Stimulated activated CD8-positive, alpha-beta memory T cell treated with anti-CD3 and anti-CD28 coated beads, Interleukin-15, amount 100 ng/mL, for 4 hours (primary cell): ENCODE data around the gene PALLD.

Experiments used
- DNase-seq, 2 donors: peaks; one replicate each; pipeline ENCODE4 v3.0.0-alpha.2; 2020; ENCODE audit warnings: low read depth in 2 of 2

Gene PALLD

DNA sequence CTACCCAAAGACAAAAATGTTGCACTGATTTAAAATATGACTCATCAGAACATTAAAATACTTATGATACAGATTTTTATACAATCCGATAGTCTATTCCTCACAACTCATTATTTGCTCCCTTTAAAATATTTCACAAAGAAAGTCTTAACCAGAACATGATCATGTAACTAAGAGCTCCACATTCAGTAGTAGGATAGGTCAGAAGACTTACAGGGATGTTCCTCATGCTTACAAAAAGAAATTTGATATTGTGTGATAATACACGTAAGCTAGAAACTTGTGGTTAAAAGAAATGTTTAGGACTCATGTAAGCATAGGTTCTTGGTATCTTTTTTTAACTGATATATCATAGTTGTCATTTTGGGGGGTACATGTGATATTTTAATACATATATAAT lies 235.9 kb downstream of the PALLD start:
- no peak for DNase-seq

DNA sequence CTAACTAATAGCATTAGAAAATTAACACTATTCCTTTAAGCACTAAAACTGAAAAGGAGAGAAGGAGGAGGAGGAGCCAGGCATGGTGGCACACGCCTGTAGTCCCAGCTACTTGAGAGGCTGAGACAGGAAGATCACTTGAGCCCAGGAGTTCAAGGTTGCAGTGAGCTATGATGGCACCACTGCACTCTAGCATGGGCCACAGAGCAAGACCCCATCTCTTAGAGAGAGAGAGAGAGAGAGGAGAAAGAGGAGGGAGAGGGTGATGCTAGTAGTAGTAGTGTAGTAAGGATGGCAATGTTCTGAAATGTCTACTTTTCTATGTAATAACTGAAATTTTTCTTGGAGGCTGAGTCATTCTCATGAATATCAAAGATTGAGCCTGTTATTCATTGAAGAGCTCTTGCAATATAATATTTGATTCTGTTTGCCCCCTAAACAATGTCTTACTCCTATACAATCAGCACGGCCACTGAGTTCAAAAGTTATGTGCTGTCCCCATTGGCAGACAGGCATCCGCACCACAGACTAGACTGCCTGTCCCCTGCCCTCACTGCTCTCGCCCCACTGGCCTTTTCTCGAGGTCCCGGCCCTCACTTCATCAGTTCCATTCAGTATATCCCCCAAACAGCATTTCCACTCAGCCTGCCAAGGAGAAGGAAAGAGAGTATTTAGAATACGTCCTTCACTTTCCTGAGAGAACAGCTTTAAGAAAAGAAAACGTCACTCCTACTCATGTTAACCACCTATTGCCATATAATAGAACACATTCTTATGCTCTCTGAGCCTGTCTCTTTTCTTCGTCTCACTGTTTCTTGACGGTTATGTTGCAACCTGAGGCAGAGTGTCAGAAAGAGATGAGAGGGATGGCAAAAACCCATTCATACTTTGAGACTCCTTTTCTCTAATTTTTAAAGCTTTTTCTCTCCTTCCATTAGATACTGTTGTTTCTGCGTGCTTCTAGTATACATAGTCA lies 238.1 kb downstream of the PALLD start:
- no peak for DNase-seq

DNA sequence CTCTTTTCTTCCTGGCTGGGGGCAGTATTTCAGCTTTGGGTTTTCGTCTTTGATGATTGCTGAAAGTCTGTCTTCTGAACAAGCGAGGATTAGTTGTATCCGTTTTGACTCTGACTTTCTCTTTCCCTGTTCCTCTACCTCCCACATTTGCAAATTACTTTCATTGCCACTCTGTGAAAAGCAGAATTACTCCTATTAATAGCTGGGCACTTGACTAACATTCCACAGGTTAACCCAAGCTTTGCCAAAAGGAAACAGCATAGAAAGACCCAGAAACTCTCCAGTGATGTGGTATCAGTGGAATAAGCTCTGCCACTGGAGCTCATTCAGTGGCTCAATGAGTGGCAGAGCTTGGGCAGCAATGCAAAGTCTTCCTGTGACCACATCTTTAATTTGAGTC lies 238.9 kb downstream of the PALLD start:
- no peak for DNase-seq

DNA sequence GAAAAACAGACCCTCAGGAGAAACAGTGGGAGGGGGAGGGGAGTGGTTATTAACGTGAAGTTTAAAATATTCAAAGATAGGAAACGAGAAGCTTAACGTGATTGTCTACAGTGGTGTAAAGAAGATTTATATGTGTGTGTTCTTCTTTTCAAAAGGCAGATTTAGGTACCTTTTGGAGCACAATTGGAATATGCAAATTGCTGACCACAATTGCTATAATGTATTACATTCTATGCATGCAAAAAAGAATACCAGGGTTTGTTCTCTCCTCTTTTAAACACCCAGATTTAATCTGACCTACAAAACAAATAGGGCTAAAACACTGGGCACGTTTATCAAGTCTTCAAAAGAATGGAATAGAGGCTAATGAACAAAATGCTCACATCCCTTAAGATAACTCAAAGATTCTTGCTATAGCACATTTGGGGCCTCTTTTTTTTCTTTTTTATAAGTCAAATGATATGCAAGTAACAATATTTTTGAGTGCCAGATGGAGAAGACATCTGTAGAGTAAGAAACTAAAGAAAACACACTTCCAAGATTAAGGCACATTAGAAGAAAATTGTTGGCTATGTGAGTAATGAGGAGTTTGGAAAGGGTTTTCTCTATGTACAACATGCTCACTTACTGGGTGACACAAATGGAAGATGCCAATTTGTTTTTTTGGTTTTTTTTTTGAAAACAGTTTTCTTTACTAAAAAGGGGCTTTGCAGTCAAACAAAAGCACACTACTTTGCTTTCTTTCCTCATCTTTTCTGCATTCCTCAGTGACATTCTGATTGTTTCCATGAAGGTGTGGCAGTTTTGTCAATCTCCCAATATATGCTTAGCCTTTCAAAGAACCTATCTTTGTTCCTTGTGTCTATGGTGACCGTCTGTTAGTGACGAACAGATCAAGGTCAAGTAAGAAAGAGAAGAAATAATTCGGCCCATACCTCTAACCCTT lies 240.3 kb downstream of the PALLD start:
- DNase-seq: no peak

DNA sequence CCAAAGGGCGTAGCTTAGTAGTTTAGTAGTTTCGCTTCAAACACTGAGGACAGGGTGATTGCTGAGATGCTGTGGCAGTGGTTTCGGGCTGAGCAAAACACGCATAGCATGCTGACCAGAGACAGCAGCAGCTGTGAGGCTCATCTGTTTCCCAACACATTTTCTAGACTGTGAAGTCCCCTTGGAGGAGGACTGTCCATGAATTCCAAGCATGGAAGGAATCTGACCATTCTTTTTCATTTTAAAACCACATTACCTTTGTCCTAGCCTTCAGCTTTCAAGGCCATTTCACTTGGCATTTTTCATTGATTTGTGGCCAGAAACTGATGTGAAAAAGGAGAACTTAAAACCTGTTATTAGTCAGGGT lies 240.9 kb downstream of the PALLD start:
- no peak for DNase-seq

DNA sequence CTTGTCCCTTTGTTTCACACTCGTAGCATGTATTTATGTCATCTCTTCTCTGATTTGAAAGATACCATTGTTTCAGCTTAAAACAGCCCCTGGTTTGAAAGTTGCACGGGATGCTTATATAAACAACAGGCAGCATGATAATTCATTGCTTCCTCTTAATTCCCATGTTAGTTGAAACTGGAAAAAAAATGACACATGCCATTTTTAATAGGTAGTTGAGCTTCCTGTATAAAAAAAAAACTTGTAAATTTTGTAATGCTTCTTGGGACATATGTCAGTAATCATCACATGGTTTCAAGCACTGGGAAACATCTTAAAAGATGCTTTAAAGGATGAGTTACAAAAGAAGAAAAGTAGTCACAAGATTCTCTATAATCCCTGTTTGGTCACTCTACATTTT lies 243.0 kb downstream of the PALLD start:
- DNase-seq: no peak

DNA sequence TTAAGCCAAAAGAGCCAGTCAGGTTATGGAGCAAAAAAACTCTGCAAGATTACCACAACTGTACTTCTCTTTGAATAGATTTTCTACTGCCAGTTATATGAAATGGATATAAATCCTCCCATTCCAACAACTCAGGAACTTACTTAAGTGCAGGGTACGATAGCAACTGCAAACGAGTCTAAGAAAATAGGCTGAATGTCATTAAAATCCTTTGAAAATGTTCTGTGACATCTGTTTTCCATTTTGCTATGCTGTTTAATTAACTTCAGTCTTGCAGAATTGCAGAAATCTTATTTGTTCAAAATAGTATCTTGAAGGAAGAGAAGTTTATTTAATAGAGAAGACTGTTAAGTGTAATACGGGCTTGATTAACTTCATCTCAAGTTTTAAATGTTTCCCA lies 243.8 kb downstream of the PALLD start:
- no peak for DNase-seq

DNA sequence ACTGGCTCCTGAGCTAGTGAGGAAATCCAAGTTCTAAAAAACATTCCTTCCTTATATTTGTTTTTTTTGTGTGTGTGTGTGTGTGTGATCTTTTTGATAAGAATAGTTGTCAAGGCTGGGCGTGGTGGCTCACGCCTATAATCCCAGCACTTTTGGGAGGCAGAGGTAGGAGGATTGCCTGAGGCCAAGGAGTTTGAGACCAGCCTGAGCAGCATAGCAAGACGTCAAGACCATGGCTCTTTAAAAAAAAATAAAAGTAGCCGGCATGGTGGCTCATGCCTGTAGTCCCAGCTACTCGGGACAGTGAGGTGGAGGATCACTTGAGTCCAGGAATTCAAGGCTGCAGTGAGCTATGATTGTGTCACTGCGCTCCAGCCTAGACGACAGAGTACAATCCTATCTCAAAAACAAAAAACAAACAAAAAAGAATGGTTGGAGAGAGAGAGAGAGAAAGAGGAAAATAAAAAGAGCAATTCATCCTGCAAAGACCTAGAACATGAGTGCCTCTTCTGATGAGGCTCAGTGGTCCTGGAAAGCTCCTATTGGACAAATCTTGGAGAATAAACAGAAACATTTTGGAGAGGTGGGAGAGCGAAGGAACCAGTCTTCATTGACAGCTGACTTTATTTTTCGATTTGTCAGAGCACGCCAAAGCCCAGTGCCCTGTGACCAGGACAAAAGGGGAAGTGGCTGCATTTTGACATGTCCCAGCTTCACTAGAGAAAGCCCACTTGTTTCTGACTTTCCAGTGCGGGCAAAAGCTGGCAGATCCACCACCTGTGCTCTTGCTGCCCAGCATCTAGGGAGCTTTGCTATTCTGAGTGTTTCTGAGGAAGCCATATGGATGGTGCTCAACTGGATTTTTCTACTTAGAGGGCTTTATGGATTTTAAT lies 244.7 kb downstream of the PALLD start:
- no peak for DNase-seq

DNA sequence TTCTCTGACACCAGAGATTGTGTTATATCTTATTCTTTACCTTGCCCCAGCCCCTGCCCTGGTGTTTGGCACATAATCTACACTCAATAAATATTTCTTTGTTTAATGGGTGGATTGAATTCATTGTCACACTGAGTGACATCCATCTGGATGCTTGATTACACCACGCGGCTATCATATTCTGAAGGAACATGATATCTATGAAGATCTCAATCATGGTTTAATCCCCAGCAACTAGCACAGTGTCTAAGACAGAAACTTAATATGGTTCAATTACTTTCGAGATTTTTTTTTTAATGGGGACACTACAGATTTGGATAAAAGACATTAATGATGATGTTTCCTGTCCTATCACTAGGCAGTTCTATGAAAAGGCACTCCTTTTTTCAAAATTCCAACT lies 246.3 kb downstream of the PALLD start:
- DNase-seq: no peak

DNA sequence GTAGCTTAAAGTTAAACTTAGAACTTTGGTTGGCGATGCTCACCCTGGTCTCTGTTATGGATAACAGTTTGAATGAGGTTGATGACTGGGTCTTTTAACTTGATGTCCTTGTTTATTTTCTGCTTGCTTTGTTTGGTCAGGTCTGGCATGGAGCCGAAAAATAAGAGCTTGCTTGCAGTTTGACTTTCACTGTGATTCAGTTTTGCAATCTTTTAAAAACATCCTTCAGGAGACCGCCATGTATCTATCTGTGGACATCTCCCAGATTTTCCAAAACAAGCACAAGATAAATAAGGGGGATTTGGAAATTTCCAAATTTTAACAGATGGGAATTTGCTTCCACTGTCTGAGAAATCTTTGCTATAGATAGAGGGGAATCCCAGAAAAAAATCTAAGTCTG lies 246.7 kb downstream of the PALLD start:
- DNase-seq: no peak

DNA sequence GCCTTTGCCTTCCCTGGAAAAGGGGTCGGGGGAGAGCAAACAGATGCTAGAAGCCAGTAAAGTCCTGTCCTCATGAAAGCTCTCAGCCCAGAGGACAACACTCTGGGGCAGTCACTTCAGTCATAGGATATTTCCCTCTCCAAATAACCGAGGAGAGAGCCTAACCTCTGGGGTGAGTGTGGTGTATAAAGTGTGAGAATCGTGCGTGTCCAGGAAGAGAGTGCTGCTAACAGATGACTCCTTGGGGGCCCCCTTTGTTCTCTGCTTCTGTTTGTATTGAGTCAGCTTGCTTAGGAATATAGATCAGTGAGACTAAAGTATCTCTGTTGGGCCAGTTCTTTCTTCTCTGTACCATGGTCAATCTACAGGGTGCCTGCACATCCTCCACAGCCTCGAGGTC lies 247.2 kb downstream of the PALLD start:
- DNase-seq: no peak

DNA sequence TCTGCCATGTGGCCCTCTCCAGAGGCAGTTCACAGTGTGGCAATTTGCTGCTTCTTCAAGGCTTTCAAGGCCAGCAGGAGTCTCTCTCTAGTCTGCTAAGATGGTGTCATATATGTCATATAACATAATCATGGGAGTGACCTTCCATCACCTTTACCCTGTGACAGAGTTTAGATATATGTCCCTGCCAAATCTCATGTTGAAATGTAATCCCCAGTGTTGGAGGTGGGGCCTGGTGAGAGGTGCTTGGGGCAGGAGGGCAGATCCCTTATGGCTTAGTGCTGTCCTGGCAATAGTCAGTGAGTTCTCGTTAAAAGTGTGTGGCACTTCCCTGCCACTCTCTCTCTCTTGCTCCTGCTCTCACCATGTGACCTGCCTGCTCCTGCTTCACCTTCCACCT lies 252.0 kb downstream of the PALLD start:
- no peak for DNase-seq

DNA sequence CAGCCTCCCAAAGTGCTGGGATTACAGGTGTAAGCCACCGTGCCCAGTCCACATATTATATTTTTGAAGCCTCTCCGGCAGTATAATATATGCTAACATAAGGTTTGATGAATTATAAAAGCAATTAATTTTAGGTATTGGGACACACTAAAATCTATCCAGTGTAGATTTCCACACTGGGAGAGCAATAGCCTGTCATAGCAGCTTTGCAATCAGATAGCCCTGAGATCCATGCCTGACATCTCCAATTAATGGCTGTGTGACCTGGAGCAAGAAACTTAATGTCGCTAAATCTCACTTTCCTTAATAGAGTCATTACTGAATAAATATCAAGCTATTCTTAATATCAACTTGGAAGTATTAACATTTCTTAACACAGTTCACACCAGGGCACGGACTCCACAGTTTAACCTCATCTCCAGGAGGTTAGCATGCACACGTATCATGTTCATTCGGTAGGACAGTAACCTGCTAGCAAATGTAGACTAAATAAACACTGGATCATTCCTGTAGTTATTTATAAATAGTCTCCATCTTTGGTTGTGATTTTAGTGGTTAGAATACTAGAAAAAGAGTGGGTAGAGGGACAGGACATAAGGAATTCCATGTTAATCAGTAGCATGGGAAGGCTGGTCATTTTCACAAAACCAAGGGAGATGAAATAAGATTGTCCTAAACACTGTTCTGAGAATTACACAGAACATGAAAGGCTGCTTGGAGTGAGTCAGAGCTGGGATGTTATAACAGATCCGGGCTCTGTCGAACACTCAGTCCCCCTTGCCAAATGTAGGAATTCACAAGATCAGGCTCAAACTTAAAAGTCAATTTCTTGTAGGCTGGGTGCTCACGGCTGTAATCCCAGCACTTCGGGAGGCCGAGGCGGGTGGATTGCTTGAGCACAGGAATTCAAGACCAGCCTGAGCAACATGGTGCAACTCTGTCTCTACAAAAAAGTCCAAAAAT lies 254.7 kb downstream of the PALLD start:
- no peak for DNase-seq

DNA sequence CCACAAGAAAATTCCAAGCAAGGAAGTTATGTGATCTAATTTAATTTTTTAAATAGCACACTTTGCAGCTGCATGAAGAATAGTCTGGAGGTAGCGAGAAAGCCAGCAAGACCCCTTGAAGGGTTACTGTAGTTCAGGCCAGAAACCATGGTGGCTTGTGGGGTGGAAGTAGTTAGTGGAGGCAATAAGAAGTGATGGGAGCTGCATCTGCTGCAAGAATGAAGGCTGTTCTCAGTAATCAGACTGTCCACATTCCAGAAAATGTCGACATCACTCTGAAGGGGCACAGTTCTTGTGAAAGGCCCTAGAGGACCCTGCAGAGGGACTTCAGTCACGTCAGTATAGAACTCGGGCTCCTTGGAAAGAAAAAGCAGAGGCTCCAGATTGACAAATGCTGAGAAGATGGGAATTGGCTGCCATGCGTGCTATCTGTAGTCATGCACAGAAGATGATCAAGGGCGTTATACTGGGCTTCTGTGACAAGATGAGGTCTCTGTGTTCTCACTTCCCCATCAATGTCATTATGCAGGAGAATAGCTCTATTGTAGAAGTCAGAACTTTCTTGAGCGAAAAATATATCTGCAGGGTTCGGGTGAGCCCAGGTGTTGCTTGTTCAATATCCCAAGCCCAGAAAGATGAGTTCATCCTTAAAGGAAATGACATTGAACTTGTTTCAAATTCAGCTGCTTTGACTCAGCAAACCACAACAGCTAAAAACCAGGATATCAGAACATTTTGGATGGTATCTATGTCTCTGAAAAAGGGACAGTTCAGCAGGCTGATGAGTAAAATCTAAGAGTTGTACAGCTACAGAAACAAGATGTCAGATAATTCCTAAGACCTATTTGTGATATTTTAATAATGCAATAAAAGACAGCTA lies 259.0 kb downstream of the PALLD start:
- DNase-seq: no peak

DNA sequence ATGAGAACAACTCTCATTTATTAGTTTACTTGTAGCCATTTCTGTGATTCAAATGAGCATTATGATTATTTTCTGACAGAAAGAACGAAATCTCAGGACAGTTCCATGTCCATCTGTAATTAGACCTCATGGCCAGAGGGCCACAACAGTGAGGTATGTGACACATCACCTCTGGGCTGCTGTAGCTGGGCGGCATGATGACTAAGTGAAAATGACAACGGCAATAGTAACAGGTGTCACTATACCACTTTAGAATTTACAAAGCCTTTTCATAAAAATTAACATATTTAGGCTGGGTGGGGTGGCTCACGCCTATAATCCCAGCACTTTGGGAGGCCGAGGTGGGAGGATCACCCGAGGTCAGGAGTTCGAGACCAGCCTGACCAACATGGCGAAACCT lies 260.6 kb downstream of the PALLD start:
- no peak for DNase-seq

DNA sequence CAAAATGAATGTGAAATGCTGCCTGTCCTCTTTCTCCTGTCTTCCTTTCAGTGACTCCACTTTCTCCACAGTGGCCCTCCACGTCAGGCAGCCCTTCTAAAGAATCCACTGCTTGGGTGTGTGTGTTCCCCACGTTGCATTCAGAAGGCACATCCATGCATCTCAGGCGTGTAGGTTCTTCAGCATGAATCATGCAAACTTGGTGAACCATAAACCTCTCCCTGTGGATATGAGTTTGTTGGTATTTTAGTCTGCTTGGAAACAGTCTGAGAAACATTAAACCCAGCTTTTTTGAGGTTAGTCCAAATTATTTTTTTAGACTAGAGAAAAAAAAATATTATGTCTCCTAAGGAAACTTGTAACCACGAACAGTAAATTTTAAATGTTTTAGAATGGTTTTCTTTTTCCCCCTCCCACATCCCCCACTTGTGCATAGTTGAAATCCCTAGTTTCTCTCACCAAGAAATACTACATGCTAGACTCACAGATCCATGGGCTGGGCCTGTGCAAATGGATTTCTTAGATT lies 261.6 kb downstream of the PALLD start:
- DNase-seq: no peak

DNA sequence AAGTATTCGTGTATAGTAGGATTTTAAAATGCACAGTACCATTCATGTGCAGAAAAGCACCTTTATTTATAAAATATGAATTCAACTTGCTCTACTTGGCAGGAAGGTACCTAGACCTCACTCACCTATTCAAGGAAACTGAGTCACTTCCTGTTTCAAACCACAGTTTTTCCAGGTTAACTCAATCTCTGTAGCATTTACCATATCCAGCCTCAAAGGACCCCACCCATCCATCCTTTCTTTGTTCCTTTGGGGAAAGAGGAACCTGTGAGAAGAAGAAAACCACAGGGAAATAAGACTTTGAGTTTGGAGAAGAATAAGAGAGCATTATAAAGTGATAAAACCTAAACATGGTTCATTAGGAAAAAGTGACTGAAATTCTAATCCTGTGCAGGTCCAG lies 262.5 kb downstream of the PALLD start:
- no peak for DNase-seq

DNA sequence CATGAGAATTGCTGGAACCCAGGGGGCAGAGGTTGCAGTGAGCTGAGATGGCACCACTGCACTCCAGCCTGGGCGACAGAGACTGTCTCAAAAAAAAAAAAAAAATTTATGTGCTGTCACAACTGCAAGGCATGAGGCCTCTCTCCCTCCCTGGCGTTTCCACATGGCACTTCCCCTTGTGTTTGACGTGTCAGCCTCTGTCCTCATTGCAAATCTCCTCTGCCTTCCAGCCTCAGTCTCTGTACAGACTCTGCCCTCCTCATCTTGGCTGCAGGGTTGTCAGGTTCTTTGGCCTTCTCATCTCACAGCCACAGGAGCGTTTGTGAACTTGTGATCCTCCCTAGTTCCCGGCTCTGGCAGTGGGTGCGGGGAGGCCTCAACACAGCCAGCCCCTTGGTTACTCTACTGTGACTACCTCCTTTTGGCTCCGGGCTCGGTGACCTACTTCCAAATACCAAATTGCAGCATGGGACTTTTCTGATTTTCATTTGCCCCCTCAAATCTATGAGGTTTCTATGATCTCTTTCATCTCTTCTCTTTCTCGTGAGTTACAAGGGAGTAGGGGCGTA lies 263.2 kb downstream of the PALLD start:
- DNase-seq: no peak

DNA sequence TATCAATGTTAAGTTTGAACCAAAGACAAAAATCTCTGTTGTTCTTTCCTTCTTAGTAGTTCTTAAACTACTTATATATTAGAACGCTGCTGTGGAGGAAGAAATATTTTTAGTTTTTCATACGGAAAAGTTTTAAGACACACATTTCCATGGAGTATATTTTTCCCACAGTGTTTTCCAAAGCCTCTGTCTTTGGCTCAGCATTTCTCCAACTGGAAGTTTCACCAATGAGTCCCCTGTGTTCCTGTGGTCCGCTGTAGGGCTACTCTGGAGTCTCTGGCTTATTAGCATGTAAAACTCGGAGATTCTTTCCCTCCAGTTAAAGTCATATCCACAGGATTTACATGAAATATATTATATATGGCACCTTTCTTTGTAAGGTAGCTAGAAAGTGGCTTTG lies 264.2 kb downstream of the PALLD start:
- no peak for DNase-seq
